Measurements from ENCODE around the gene RGS11.

The RGS11 gene

GRCh38 chr16:311725-312124 lies 36.0 kb upstream of the RGS11 start:
- no peak for TF ChIP-seq ISL1 (CRISPR knock-in tag; IDR thresholded peaks at IDR 0.05)
- TF ChIP-seq TCF4 (CRISPR knock-in tag; IDR thresholded peaks at IDR 0.05; ENCODE audit: borderline replicate concordance), result no peak
- TF ChIP-seq, protein P1, sequence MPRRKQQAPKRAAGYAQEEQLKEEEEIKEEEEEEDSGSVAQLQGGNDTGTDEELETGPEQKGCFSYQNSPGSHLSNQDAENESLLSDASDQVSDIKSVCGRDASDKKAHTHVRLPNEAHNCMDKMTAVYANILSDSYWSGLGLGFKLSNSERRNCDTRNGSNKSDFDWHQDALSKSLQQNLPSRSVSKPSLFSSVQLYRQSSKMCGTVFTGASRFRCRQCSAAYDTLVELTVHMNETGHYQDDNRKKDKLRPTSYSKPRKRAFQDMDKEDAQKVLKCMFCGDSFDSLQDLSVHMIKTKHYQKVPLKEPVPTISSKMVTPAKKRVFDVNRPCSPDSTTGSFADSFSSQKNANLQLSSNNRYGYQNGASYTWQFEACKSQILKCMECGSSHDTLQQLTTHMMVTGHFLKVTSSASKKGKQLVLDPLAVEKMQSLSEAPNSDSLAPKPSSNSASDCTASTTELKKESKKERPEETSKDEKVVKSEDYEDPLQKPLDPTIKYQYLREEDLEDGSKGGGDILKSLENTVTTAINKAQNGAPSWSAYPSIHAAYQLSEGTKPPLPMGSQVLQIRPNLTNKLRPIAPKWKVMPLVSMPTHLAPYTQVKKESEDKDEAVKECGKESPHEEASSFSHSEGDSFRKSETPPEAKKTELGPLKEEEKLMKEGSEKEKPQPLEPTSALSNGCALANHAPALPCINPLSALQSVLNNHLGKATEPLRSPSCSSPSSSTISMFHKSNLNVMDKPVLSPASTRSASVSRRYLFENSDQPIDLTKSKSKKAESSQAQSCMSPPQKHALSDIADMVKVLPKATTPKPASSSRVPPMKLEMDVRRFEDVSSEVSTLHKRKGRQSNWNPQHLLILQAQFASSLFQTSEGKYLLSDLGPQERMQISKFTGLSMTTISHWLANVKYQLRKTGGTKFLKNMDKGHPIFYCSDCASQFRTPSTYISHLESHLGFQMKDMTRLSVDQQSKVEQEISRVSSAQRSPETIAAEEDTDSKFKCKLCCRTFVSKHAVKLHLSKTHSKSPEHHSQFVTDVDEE (CRISPR knock-in tag; IDR thresholded peaks at IDR 0.05), result no peak
- no peak for TF ChIP-seq ZNF565 (CRISPR knock-in tag; conservative IDR thresholded peaks at IDR 0.05; ENCODE audit: low read depth)
- TF ChIP-seq ZC3H10 (CRISPR knock-in tag; IDR thresholded peaks at IDR 0.05), result no peak
- TF ChIP-seq RARB (CRISPR knock-in tag; IDR thresholded peaks at IDR 0.05), result no peak
- TF ChIP-seq POU6F1 (CRISPR knock-in tag; IDR thresholded peaks at IDR 0.05; ENCODE audit: borderline replicate concordance, low read depth), result no peak
- no peak for TF ChIP-seq PPARA (CRISPR knock-in tag; IDR thresholded peaks at IDR 0.05; ENCODE audit: borderline replicate concordance)
- TF ChIP-seq TOX (CRISPR knock-in tag; IDR thresholded peaks at IDR 0.05; ENCODE audit: borderline replicate concordance), result no peak
- TF ChIP-seq, protein P2, sequence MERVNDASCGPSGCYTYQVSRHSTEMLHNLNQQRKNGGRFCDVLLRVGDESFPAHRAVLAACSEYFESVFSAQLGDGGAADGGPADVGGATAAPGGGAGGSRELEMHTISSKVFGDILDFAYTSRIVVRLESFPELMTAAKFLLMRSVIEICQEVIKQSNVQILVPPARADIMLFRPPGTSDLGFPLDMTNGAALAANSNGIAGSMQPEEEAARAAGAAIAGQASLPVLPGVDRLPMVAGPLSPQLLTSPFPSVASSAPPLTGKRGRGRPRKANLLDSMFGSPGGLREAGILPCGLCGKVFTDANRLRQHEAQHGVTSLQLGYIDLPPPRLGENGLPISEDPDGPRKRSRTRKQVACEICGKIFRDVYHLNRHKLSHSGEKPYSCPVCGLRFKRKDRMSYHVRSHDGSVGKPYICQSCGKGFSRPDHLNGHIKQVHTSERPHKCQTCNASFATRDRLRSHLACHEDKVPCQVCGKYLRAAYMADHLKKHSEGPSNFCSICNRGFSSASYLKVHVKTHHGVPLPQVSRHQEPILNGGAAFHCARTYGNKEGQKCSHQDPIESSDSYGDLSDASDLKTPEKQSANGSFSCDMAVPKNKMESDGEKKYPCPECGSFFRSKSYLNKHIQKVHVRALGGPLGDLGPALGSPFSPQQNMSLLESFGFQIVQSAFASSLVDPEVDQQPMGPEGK (CRISPR knock-in tag; IDR thresholded peaks at IDR 0.05; ENCODE audit: borderline replicate concordance), result no peak
- TF ChIP-seq ZFP30 (CRISPR knock-in tag; IDR thresholded peaks at IDR 0.05), result no peak
- TF ChIP-seq ZNF70 (CRISPR knock-in tag; IDR thresholded peaks at IDR 0.05), result no peak
- TF ChIP-seq CSDC2 (CRISPR knock-in tag; IDR thresholded peaks at IDR 0.05), result no peak
- no peak for TF ChIP-seq GLIS3 (CRISPR knock-in tag; IDR thresholded peaks at IDR 0.05)
- no peak for TF ChIP-seq OSR1 (CRISPR knock-in tag; IDR thresholded peaks at IDR 0.05)
- TF ChIP-seq CSRNP3 (CRISPR knock-in tag; IDR thresholded peaks at IDR 0.05), result no peak
- no peak for TF ChIP-seq ESRRG (CRISPR knock-in tag; IDR thresholded peaks at IDR 0.05)
- TF ChIP-seq SNAI2 (CRISPR knock-in tag; IDR thresholded peaks at IDR 0.05), result no peak

GRCh38 chr16:309476-309875 lies 33.7 kb upstream of the RGS11 start:
- no peak for ATAC-seq
- TF ChIP-seq, protein P1 (CRISPR knock-in tag; IDR thresholded peaks at IDR 0.05), result no peak
- TF ChIP-seq SNAI2 (CRISPR knock-in tag; IDR thresholded peaks at IDR 0.05) (no peak), CSRNP3 (CRISPR knock-in tag; IDR thresholded peaks at IDR 0.05) (no peak), CSDC2 (CRISPR knock-in tag; IDR thresholded peaks at IDR 0.05) (no peak), TCF4 (CRISPR knock-in tag; IDR thresholded peaks at IDR 0.05; ENCODE audit: borderline replicate concordance) (no peak), TOX (CRISPR knock-in tag; IDR thresholded peaks at IDR 0.05; ENCODE audit: borderline replicate concordance) (no peak), OSR1 (CRISPR knock-in tag; IDR thresholded peaks at IDR 0.05) (no peak), ZFP3 (CRISPR knock-in tag; IDR thresholded peaks at IDR 0.05) (no peak), BACH2 (CRISPR knock-in tag; IDR thresholded peaks at IDR 0.05; ENCODE audit: borderline replicate concordance) (no peak), POU6F1 (CRISPR knock-in tag; IDR thresholded peaks at IDR 0.05; ENCODE audit: borderline replicate concordance, low read depth) (no peak), ZNF565 (CRISPR knock-in tag; conservative IDR thresholded peaks at IDR 0.05; ENCODE audit: low read depth) (no peak)

More at GRCh38 chr16:311725-312124, 36.0 kb upstream of the RGS11 start:
- no peak for ATAC-seq
